ENCODE results near the gene XPC.
A peak's percentile ranks its signal among the peaks of the same experiment; 100 is the strongest.

XPC gene

GRCh38 chr3:14147617-14148016 lies 30.8 kb downstream of the XPC start:
- DNase-seq (ENCODE audit: low read depth): no peak

GRCh38 chr3:14147066-14147435 lies 31.4 kb downstream of the XPC start:
- no peak for DNase-seq (ENCODE audit: low read depth)

- no peak for DNase-seq (ENCODE audit: low read depth)
These were observed 31.9 kb downstream of the XPC start for GRCh38 chr3:14146381-14147065.

GRCh38 chr3:14145670-14146380 lies 32.6 kb downstream of the XPC start:
- no peak for DNase-seq (ENCODE audit: low read depth)

GRCh38 chr3:14145236-14145635 lies 33.2 kb downstream of the XPC start:
- no peak for DNase-seq (ENCODE audit: low read depth)

GRCh38 chr3:14144423-14145075 lies 33.9 kb downstream of the XPC start:
- DNase-seq (ENCODE audit: low read depth): peak; percentile 98

GRCh38 chr3:14143271-14144225 lies 34.9 kb downstream of the XPC start:
- DNase-seq (ENCODE audit: low read depth): peak; percentile 85

GRCh38 chr3:14142567-14143270 lies 35.7 kb downstream of the XPC start:
- DNase-seq (ENCODE audit: low read depth): no peak

GRCh38 chr3:14141602-14142341 lies 36.6 kb downstream of the XPC start:
- no peak for DNase-seq (ENCODE audit: low read depth)

GRCh38 chr3:14141144-14141543 lies 37.3 kb downstream of the XPC start:
- no peak for DNase-seq (ENCODE audit: low read depth)

- no peak for DNase-seq (ENCODE audit: low read depth)
These were observed 37.7 kb downstream of the XPC start for GRCh38 chr3:14140668-14141067.

- DNase-seq (ENCODE audit: low read depth): no peak
These were observed 38.6 kb downstream of the XPC start for GRCh38 chr3:14139771-14140170.

GRCh38 chr3:14138878-14139655 lies 39.3 kb downstream of the XPC start:
- no peak for DNase-seq (ENCODE audit: low read depth)

GRCh38 chr3:14138109-14138877 lies 40.1 kb downstream of the XPC start:
- DNase-seq (ENCODE audit: low read depth): no peak

- DNase-seq (ENCODE audit: low read depth): no peak
These were observed 41.0 kb downstream of the XPC start for GRCh38 chr3:14137445-14137844.

- DNase-seq (ENCODE audit: low read depth): no peak
These were observed 41.4 kb downstream of the XPC start for GRCh38 chr3:14137004-14137403.

- no peak for DNase-seq (ENCODE audit: low read depth)
These were observed 42.8 kb downstream of the XPC start for GRCh38 chr3:14135581-14135980.

GRCh38 chr3:14134291-14134690 lies 44.1 kb downstream of the XPC start:
- no peak for DNase-seq (ENCODE audit: low read depth)

- no peak for DNase-seq (ENCODE audit: low read depth)
These were observed 44.5 kb downstream of the XPC start for GRCh38 chr3:14133876-14134275.
